PC-3 (cell line): ENCODE measurements around the gene TBL3. TPM values are rescaled to one million over a fixed set of nuclear protein-coding genes. Genes with fewer than 3 reads are reported as not detected.

ENCODE experiments used
- ATAC-seq: fragments of 200-7000 bp; cut with Tn5 transposase; 2 replicates; pipeline ENCODE4 v1.9.1; 2020; ENCODE audit warnings: mild to moderate bottlenecking, moderate library complexity
- BruUV-seq: library from RNA; stranded (reverse); fragments of 400-500 nt; replicated peaks from 2 replicates; lab custom pipeline; 2021; lab: Mats Ljungman, UMichigan
- CTCF ChIA-PET: fragments of 300-600 bp; sonication (Branson Sonifier 250); formaldehyde crosslinking; loops from one replicate; lab custom pipeline; 2022; ENCODE audit warnings: antibody characterized with exemption; lab: Charles Lee
- POLR2A ChIA-PET: fragments of 300-600 bp; sonication (Branson Sonifier 250); formaldehyde crosslinking; loops from one replicate; lab custom pipeline; 2022; ENCODE audit warnings: antibody characterized with exemption; ENCODE audit not compliant: unreplicated experiment; lab: Charles Lee
- DNase-seq: peaks from one replicate; pipeline ENCODE4 v3.0.0-alpha.2; 2015
- H2AFZ ChIP-seq: fragments of 300-600 bp; sonication (generic); 2 replicates; pipeline ENCODE4 v1.6.0; 2016; ENCODE audit warnings: antibody characterized with exemption, low read length
- H3F3A ChIP-seq: fragments of 300-600 bp; sonication (generic); one replicate; pipeline ENCODE4 v1.6.0; 2017; ENCODE audit warnings: antibody characterized with exemption, low read length, control low read depth, mild to moderate bottlenecking; ENCODE audit not compliant: unreplicated experiment
- H3K27ac ChIP-seq: fragments of 300-600 bp; sonication (generic); 2 replicates; pipeline ENCODE4 v1.5.1; 2016; ENCODE audit warnings: mild to moderate bottlenecking, low read length
- H3K27me3 ChIP-seq: fragments of 300-600 bp; sonication (generic); 2 replicates; pipeline ENCODE4 v1.6.1; 2016; ENCODE audit warnings: low read length, mixed read lengths
- H3K36me3 ChIP-seq: fragments of 300-600 bp; sonication (generic); 2 replicates; pipeline ENCODE4 v1.6.1; 2016; ENCODE audit warnings: low read depth, mixed run types, low read length, mixed read lengths
- H3K4me1 ChIP-seq: fragments of 300-600 bp; sonication (generic); 2 replicates; pipeline ENCODE4 v1.5.1; 2016; ENCODE audit warnings: low read length; ENCODE audit not compliant: insufficient read depth
- H3K4me2 ChIP-seq: fragments of 300-600 bp; sonication (generic); 2 replicates; pipeline ENCODE4 v1.6.0; 2016; ENCODE audit warnings: low read length
- H3K4me3 ChIP-seq: fragments of 300-600 bp; sonication (generic); 2 replicates; pipeline ENCODE4 v1.5.1; 2016; ENCODE audit warnings: mild to moderate bottlenecking, low read length, mixed read lengths
- H3K79me2 ChIP-seq: fragments of 300-600 bp; sonication (generic); 2 replicates; pipeline ENCODE4 v1.6.1; 2017; ENCODE audit warnings: low read length, mixed read lengths
- H3K9ac ChIP-seq: fragments of 300-600 bp; sonication (generic); 2 replicates; pipeline ENCODE4 v1.6.0; 2016; ENCODE audit warnings: mild to moderate bottlenecking, low read length
- H3K9me2 ChIP-seq: fragments of 300-600 bp; sonication (generic); replicated peaks from 2 replicates; pipeline ENCODE4 v1.6.1; 2016; ENCODE audit warnings: mixed run types, low read length, mixed read lengths
- H3K9me3 ChIP-seq: fragments of 300-600 bp; sonication (generic); 2 replicates; pipeline ENCODE4 v1.6.1; 2016; ENCODE audit warnings: low read length, mixed read lengths
- H4K20me1 ChIP-seq: fragments of 300-600 bp; sonication (generic); 2 replicates; pipeline ENCODE4 v1.6.1; 2016; ENCODE audit warnings: low read length, mixed read lengths
- CTCF ChIP-seq: fragments of 300-600 bp; sonication (generic); conservative IDR thresholded peaks from 2 replicates; pipeline ENCODE4 v1.5.1; 2017; ENCODE audit warnings: antibody characterized with exemption, low read depth, mild to moderate bottlenecking, low read length
- EZH2 ChIP-seq: fragments of 300-600 bp; sonication (generic); IDR thresholded peaks from one replicate; pipeline ENCODE4 v1.6.1; 2017; ENCODE audit warnings: antibody characterized with exemption, mild to moderate bottlenecking, low read length; ENCODE audit not compliant: unreplicated experiment
- EZH2phosphoT487 ChIP-seq: fragments of 300-600 bp; sonication (generic); IDR thresholded peaks from 2 replicates; pipeline ENCODE4 v1.6.1; 2018; ENCODE audit warnings: mild to moderate bottlenecking, antibody characterized with exemption, low read length, borderline replicate concordance
- intact Hi-C: fragments of 100-400 bp; cut with micrococcal nuclease; formaldehyde crosslinking; loops from 2 replicates; pipeline ENCODE4 v1.9.0; 2023
- total RNA-seq: library from RNA; depleted of rRNA; stranded (reverse); fragments of >200 nt; gene quantifications from 2 replicates; pipeline ENCODE4 v1.2.3, GENCODE V29; 2014; rRNA removed

The TBL3 gene
- total RNA-seq, 1 experiment from 2014 or later = 71.5 TPM

- Histone ChIP-seq H3K4me1 (peaks cover 48% of the 10 kb centered on the region), H2AFZ (no peak overlapping the region), H3F3A (no peaks in the 10 kb centered on the region), H3K27ac (no peak overlapping the region), H3K4me2 (no peak overlapping the region), H3K36me3 (no peaks in the 10 kb centered on the region), H3K9me2 (no peaks in the 10 kb centered on the region), H3K27me3 (no peaks in the 10 kb centered on the region), H3K9me3 (no peaks in the 10 kb centered on the region), H3K9ac (no peak overlapping the region), H4K20me1 (no peaks in the 10 kb centered on the region), H3K79me2 (peaks cover 53% of the 10 kb centered on the region), H3K4me3 (no peak overlapping the region)
- CTCF ChIA-PET = no interaction called here
- ATAC-seq (no peak), DNase-seq (no peak)
- intact Hi-C loops = no loop called here
- no TSS peak for BruUV-seq
- TF ChIP-seq EZH2phosphoT487 = no peak
- TF ChIP-seq EZH2 = no peak
- no peak for TF ChIP-seq CTCF
- POLR2A ChIA-PET = no interaction called here
Observed at GRCh38 chr16:2031081-2031577, 59.3 kb downstream of the TBL3 start.

Other genes with a start within 250 kb of the TBL3 start
- 66.9 and 70.3 TPM in 2 replicates for gene NME3, start 200.5 kb upstream of the TBL3 start, total RNA-seq
- 11.3 and 12.5 TPM in 2 replicates for gene EME2, start 199.2 kb upstream of the TBL3 start, total RNA-seq
- 248 and 258 TPM in 2 replicates for gene MRPS34, start 198.9 kb upstream of the TBL3 start, total RNA-seq
- gene SPSB3, start 189.5 kb upstream of the TBL3 start, total RNA-seq = 27.4 and 30.4 TPM in 2 replicates
- gene NUBP2, start 189.1 kb upstream of the TBL3 start, total RNA-seq = 95.1 and 128 TPM in 2 replicates
- not detected in 2 replicates for gene IGFALS, start 178.3 kb upstream of the TBL3 start, total RNA-seq
- 96.9 and 99.5 TPM in 2 replicates for gene HAGH, start 145.2 kb upstream of the TBL3 start, total RNA-seq
- gene FAHD1, start 144.8 kb upstream of the TBL3 start, total RNA-seq = 37.5 and 47.5 TPM in 2 replicates
- gene MEIOB, start 99.9 kb upstream of the TBL3 start, total RNA-seq = not detected in 2 replicates
- gene HS3ST6, start 53.6 kb upstream of the TBL3 start, total RNA-seq = not detected in 2 replicates
- gene MSRB1, start 28.9 kb upstream of the TBL3 start, total RNA-seq = 24.6 and 25.7 TPM in 2 replicates
- 1.5 TPM in 1 of 2 replicates, not detected in the other for gene RPL3L, start 17.4 kb upstream of the TBL3 start, total RNA-seq
- 407 and 530 TPM in 2 replicates for gene NDUFB10, start 12.5 kb upstream of the TBL3 start, total RNA-seq
- gene RPS2, start 7.2 kb upstream of the TBL3 start, total RNA-seq = 2,234 and 2,721 TPM in 2 replicates
- gene RNF151, start 5.2 kb upstream of the TBL3 start, total RNA-seq = not detected in 2 replicates
- gene NOXO1, start 9.4 kb downstream of the TBL3 start, total RNA-seq = 2.4 and 3.4 TPM in 2 replicates
- 66.8 and 77.2 TPM in 2 replicates for gene GFER, start 12.1 kb downstream of the TBL3 start, total RNA-seq
- 1.5 and 2.8 TPM in 2 replicates for gene SYNGR3, start 17.9 kb downstream of the TBL3 start, total RNA-seq
- 44.4 and 60.1 TPM in 2 replicates for gene ZNF598, start 37.8 kb downstream of the TBL3 start, total RNA-seq
- 3.8 and 5.6 TPM in 2 replicates for gene NPW, start 47.7 kb downstream of the TBL3 start, total RNA-seq
- gene NHERF2, start 54.8 kb downstream of the TBL3 start, total RNA-seq = 145 and 160 TPM in 2 replicates
- 87.1 and 90.1 TPM in 2 replicates for gene NTHL1, start 75.8 kb downstream of the TBL3 start, total RNA-seq
- 59.3 and 64.4 TPM in 2 replicates for gene TSC2, start 75.9 kb downstream of the TBL3 start, total RNA-seq
- 58.9 and 77.3 TPM in 2 replicates for gene PKD1, start 163.8 kb downstream of the TBL3 start, total RNA-seq
- 4.6 and 5.6 TPM in 2 replicates for gene RAB26, start 176.6 kb downstream of the TBL3 start, total RNA-seq
- 44.9 and 50.7 TPM in 2 replicates for gene TRAF7, start 183.7 kb downstream of the TBL3 start, total RNA-seq
- gene CASKIN1, start 224.6 kb downstream of the TBL3 start, total RNA-seq = 1.6 and 1.7 TPM in 2 replicates
- 63.3 and 73.6 TPM in 2 replicates for gene MLST8, start 233.4 kb downstream of the TBL3 start, total RNA-seq
- gene BRICD5, start 238.8 kb downstream of the TBL3 start, total RNA-seq = 2.1 and 4.8 TPM in 2 replicates
- 46.0 and 58.1 TPM in 2 replicates for gene PGP, start 242.8 kb downstream of the TBL3 start, total RNA-seq